Nephron (organoid): Measurements from ENCODE around the gene SNRK.

Source experiments
- H3K27ac Mint-ChIP-seq, 3 experiments: 2 replicates each; pipeline ENCODE4 v1.8.0; 2020; ENCODE audit warnings: mixed read lengths in 3 of 3, mild to moderate bottlenecking in 2 of 3, moderate library complexity in 1 of 3
- H3K27me3 Mint-ChIP-seq: 2 replicates; pipeline ENCODE4 v1.8.0; 2021; ENCODE audit warnings: low read depth, mild to moderate bottlenecking, moderate library complexity, mixed read lengths
- H3K36me3 Mint-ChIP-seq: 2 replicates; pipeline ENCODE4 v1.8.0; 2020; ENCODE audit warnings: low read depth, mixed read lengths
- H3K4me1 Mint-ChIP-seq: 2 replicates; pipeline ENCODE4 v1.8.0; 2020; ENCODE audit warnings: mixed read lengths
- H3K4me3 Mint-ChIP-seq, 3 experiments: 2 replicates each; pipeline ENCODE4 v1.8.0; 2020; ENCODE audit warnings: mild to moderate bottlenecking in 3 of 3, mixed read lengths in 3 of 3, moderate library complexity in 2 of 3
- H3K9me3 Mint-ChIP-seq: 2 replicates; pipeline ENCODE4 v1.8.0; 2020; ENCODE audit warnings: mixed read lengths
- CTCF ChIP-seq, 3 experiments: fragments of 200-600 bp; sonication (generic); IDR thresholded peaks; one replicate each; pipeline ENCODE4 v1.5.0; 2021; ENCODE audit warnings: antibody characterized with exemption in 3 of 3; ENCODE audit not compliant: unreplicated experiment in 3 of 3

Gene SNRK

GRCh38 chr3:43362183-43362582 is 75.8 kb downstream of the SNRK start:
- Mint-ChIP-seq H3K36me3 (peaks cover 12% of the 10 kb centered on the region), H3K9me3 (peaks cover 7% of the 10 kb centered on the region), H3K4me3 (no peak overlapping the region), H3K4me1 (peaks cover 23% of the 10 kb centered on the region), H3K27me3 (no peaks in the 10 kb centered on the region), H3K27ac (no peak overlapping the region)
- TF ChIP-seq CTCF (IDR thresholded peaks at IDR 0.05; ENCODE audit: unreplicated experiment in 3 of 3): no peak

DNA sequence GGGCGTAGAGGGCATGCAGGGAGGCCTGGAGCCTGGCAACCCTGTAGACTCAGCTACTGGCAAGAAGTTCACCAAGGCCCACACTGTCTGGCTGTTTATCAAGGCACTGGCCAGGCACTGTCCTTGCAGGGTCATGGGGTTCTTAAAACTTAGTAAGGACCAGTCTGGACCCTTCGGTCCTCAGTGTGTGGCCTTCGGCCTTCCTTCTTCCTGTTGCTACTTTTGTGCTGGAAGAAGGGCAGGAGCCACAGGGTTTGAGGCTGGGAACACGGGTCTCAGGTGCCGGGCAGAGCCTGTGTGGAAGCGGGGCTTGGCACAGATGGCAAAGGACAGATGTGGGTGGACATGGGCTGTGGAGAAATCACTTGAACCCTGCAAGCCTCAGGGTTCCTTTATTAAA is 76.6 kb downstream of the SNRK start:
- Mint-ChIP-seq H3K36me3 (peaks cover 12% of the 10 kb centered on the region), H3K4me3 (no peak overlapping the region), H3K4me1 (peaks cover 23% of the 10 kb centered on the region), H3K9me3 (no peaks in the 10 kb centered on the region), H3K27me3 (no peaks in the 10 kb centered on the region), H3K27ac (peak overlapping the region in 2 of 3 experiments; percentile 3 to 47)
- TF ChIP-seq CTCF (IDR thresholded peaks at IDR 0.05; ENCODE audit: unreplicated experiment in 3 of 3): no peak

GRCh38 chr3:43363621-43364266 is 77.4 kb downstream of the SNRK start:
- H3K27ac Mint-ChIP-seq: peak overlapping the region; percentile 3 to 47 (median 34)
- no peak for TF ChIP-seq CTCF (IDR thresholded peaks at IDR 0.05; ENCODE audit: unreplicated experiment in 3 of 3)
- no peak overlapping the region for H3K4me3 Mint-ChIP-seq
- peaks cover 23% of the 10 kb centered on the region for H3K4me1 Mint-ChIP-seq
- no peaks in the 10 kb centered on the region for H3K9me3 Mint-ChIP-seq
- peaks cover 12% of the 10 kb centered on the region for H3K36me3 Mint-ChIP-seq
- H3K27me3 Mint-ChIP-seq: no peaks in the 10 kb centered on the region

- Mint-ChIP-seq H3K36me3 (peaks cover 12% of the 10 kb centered on the region), H3K27ac (no peak overlapping the region), H3K9me3 (no peaks in the 10 kb centered on the region), H3K4me3 (no peak overlapping the region), H3K4me1 (peaks cover 23% of the 10 kb centered on the region), H3K27me3 (no peaks in the 10 kb centered on the region)
- no peak for TF ChIP-seq CTCF (IDR thresholded peaks at IDR 0.05; ENCODE audit: unreplicated experiment in 3 of 3)
Observed at GRCh38 chr3:43364494-43364893, 78.2 kb downstream of the SNRK start.

DNA sequence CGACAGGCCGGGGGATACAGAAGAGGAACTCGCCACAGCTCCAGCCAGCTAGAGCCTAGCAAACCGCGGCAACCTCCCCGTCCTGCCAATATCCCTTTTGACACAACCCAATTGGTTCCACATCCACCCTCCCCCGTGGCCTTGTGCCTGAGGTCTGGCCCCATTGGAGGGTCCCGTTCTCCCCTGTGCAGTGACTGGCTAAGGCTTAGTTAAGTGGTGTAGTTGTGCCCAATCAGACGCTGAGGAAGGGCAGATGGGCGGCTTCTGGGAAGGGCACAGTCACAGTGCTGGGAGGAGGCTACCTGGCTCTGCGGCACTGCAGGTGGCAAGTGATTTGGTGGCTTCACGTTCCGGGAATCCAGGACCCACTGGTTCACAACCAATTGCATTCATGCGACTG is 78.6 kb downstream of the SNRK start:
- H3K4me3 Mint-ChIP-seq: no peak overlapping the region
- no peak for TF ChIP-seq CTCF (IDR thresholded peaks at IDR 0.05; ENCODE audit: unreplicated experiment in 3 of 3)
- no peaks in the 10 kb centered on the region for H3K27me3 Mint-ChIP-seq

More for the DNA sequence above, 78.6 kb downstream of the SNRK start:
- H3K36me3 Mint-ChIP-seq: peaks cover 12% of the 10 kb centered on the region
- peaks cover 23% of the 10 kb centered on the region for H3K4me1 Mint-ChIP-seq
- H3K9me3 Mint-ChIP-seq: no peaks in the 10 kb centered on the region
- H3K27ac Mint-ChIP-seq: no peak overlapping the region
